Frontal cortex (tissue), 4 donors: Measurements from ENCODE around the gene LRRC10B. TPM values are rescaled to one million over a fixed set of nuclear protein-coding genes. Genes with fewer than 3 reads are reported as not detected.

Experiments used
- DNase-seq, 2 donors: peaks; one replicate each; pipeline ENCODE4 v3.0.0; 2012; ENCODE audit warnings: low spot score in 2 of 2
- FAIRE-seq: peaks from 2 replicates; lab custom pipeline; 2012; peaks lifted over from hg19 to GRCh38; lab: Jason Lieb, UNC
- total RNA-seq: library from RNA; depleted of rRNA; stranded (reverse); fragments of >200 nt; gene quantifications from one replicate; pipeline ENCODE4 v1.2.3, GENCODE V29; 2014
- donor health status: control.
- donor health status: control.
- donor health status: control.

The LRRC10B gene
- total RNA-seq, 1 donor from 2014 or later, result 2.9 TPM

- DNase-seq (no peak), FAIRE-seq (no peak)
These were observed 17.7 kb downstream of the LRRC10B start for GRCh38 chr11:61526229-61526628.

DNA sequence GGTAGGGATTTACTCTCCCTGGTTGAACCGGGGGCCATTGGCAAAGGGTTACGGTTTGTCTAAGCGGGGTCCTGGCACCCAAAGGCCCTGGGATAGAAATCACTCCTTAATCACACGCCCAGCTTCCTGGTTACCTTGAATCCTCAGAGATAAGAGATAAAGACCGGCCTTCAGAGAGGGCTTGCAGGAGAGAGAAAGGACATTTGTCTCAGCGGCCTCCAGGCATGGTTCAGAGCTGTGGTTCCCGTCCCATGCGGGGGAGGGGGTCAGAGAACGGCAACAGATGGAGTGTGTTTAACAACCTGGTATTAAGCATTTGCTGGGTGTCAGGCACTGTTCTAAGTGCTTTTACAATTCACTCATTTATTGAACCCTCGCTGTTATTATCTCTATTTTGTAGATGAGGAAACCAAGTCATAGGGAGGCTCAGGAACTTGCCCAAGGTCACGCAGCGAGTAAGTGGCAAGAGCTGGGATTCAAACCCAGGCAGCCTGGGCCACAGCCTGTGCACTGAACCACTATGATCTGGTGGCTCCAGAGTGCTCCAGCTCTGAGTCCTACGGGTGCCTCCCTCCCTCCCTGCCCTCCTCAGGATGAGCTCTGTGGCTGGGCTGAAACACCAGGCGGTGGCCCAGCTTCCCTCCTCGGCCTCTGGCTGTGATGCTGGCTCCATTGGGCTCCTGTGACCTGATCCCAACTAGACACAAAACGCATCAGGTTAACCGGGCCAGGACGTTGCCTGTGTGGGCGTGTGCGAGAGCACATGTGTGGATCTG, 18.6 kb downstream of the LRRC10B start:
- DNase-seq (no peak), FAIRE-seq (no peak)

DNA sequence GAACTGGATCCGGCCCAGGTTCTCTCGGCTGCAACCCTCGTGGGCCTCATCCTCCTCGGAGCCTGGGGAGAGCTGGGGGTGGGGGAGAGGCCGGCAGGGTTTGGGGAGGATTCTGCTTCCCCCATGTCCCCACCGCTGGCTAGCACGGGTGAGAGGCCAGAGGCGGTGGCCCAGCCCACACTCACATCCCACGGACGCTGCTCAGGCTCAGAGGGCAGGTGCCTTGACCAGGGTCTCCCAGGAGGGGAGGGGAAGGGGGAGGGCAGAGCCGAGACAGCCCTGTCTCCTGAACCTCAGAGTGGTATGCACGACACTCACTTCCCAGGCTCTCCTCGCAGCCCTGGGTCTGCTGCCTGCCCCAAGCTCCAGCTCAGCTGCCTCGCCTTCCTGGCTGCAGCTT, 19.6 kb downstream of the LRRC10B start:
- no peak for DNase-seq
- no peak for FAIRE-seq

DNA sequence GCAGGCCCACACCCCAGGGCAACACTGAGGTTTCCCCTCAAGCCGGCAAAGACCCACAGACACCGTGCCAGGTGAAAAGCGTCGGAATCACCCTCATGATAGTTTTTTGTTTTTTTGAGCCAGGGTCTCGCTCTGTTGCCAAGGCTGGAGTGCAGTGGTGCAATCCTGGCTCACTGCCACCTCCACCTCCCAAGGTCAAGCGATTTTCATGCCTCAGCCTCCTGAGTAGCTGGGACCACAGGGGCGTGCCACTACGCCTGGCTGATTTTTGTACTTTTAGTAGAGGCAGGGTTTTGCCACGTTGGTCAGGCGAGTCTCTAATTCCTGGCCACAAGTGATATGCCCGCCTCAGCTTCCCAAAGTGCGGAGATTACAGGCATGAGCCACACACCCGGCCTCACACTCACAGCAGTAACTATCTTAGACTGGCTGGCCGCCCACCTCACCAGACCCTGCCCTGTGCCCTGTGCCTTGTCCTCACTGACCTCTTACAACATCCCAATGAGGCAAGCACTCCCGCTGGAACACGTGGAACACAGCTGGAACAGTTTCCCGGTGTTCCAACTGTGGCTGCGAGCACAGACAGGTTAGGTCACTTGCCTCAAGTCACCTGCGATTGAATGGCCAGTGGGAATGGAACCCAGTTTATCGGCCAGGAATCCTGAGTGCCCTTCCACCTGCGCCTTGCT, 21.1 kb downstream of the LRRC10B start:
- DNase-seq (no peak), FAIRE-seq (no peak)

- no peak for DNase-seq
- no peak for FAIRE-seq
These were observed 22.5 kb downstream of the LRRC10B start for GRCh38 chr11:61531044-61531443.

GRCh38 chr11:61532134-61533038, 23.8 kb downstream of the LRRC10B start:
- FAIRE-seq, result no peak
- no peak for DNase-seq

DNA sequence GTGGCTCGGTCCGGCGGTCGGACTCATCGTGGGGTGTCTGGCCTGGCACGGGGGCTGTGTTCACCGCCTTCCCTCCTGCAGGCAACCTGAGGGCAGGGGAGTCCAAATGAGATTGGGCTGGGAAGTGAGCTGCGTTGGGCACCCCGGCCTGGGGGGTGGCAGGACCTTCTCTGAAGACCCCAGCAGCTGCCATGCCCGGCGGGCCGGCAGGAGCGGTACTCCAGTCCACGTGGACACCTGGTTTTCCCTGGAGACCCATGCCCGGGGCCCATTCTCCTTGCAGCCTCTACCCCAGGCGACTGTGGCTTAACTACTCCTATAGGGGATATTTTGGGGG, 24.5 kb downstream of the LRRC10B start:
- DNase-seq (no peak), FAIRE-seq (no peak)

DNA sequence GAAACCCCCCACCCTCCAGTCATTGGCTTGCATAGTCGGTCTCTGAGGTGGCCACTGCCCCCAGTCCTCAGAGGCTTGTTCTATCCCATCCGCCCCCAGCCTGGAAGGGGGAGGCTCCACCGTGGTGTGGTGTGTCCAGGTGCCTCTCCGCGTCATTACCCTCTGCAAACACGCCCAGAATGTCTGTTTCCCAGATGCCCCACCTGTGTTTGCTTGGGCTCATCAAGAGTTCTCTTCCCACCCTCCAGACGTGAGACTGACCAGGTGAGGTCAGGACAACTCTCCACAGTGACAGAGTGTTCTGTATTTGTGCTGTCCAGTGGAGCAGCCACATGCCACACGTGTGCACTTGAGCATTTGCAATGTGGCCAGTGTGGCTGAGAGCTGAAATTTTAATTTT, 24.9 kb downstream of the LRRC10B start:
- FAIRE-seq (no peak), DNase-seq (no peak)

GRCh38 chr11:61534025-61534932, 25.7 kb downstream of the LRRC10B start:
- FAIRE-seq, result no peak
- DNase-seq, result no peak

DNA sequence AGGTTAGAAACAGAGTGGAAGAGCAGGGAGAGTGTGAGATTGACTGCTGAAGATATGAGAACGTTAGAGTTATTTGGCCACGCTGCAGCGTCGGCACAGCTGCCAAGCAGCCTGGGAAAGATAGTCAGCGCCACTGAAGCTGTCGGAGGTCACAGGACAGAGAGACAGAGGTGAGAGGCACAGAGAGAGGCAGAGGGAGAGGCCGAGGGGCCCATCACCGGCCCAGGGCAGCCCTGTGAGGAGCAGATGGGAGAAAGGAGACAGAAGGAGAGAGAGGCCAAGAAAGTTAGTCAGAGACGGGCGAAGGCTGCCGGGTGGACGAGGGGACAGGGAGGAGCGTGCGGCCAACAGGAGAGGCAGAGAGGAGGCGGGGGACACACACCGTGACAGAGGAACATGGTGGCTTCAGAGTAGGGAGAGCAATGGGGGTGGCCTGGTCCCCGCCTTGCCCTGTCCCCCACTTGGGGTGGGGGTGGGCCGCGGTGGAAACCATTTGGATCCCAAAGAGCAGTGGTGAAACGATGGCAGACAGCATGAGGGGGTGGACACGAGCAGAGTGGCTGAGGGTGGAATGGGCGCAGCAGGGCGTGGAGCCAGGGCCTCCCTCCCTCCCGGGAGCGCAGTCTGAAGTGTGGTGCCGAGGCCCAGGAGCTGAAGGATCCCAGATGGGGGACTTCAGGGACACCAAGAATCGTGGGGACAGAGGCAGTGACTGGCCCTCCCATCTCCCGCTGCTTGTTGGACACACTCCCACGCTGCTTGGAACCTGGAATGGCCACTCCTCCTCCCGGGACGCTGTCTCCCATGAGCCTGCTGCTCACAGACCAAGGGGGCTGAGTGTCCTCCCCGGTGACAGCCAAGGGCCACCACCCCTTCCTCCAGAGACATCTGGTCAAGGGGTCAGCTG, 26.6 kb downstream of the LRRC10B start:
- DNase-seq (no peak), FAIRE-seq (no peak)

- FAIRE-seq (no peak), DNase-seq (no peak)
These were observed 27.6 kb downstream of the LRRC10B start for GRCh38 chr11:61535998-61536675.

GRCh38 chr11:61536676-61537270, 28.2 kb downstream of the LRRC10B start:
- DNase-seq, result no peak
- FAIRE-seq, result no peak

DNA sequence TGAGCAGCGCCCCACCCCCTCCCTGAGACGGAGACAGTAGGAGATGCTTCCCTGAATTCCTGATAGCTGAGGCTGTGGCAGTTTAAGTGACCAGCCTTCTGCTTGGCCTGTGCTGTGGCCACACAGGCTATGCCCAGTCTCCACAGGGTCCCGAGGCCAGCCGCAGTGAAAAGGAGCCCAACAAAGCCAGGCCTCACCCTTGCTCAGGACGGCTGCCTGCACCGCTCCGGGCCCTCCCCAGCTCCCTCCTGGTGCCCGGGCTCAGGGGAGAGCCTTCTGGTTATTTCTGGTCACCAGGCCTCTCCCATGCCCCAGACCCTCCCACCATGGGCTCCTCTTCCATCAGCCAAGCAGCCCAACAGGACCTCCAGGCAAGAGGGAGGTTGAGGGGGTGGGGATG, 28.8 kb downstream of the LRRC10B start:
- no peak for FAIRE-seq

GRCh38 chr11:61538636-61538961, 30.1 kb downstream of the LRRC10B start:
- no peak for FAIRE-seq

More for the DNA sequence above, 28.8 kb downstream of the LRRC10B start:
- DNase-seq, result no peak

DNA sequence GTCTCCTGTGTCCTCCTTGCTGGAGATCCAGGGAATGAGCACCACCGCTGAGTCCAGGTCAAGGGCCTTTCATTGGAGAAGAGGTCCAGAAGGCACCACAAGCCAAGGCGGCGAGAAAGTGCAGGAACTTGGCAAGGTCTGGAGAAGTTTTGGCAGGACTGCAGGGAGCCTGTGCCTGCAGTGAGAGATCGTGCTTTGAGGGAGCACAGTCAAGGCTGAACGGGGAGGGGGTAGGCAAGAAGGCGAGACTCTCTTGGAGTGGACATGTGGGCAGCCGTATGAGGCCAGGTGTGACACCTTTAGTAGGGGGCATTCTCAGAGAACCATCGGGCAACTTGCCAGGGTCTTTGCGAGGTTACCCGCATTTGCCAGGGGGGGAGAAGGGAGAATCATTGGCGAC, 30.5 kb downstream of the LRRC10B start:
- no peak for FAIRE-seq
- no peak for DNase-seq

More at GRCh38 chr11:61538636-61538961, 30.1 kb downstream of the LRRC10B start:
- DNase-seq, result no peak

GRCh38 chr11:61539831-61540357, 31.3 kb downstream of the LRRC10B start:
- no peak for FAIRE-seq

DNA sequence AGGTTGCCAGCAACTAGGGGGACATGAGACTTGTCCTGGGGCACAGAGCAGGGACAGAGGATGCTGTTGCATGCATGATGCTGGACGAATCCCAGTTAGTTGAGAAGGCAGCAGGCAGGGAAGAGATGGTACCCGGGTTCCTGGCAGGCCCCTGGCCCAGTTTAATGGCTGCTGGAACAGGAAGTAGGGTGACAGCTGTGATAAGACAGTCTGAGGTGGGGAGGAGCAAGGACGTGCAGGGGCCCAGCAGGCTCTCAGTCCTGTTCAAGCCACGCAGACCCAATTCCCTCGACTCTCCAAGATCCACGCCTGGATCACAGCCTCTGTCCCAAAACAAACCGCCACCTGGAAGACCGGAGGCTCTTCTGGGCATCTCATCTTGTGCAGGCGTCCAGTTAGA, 32.0 kb downstream of the LRRC10B start:
- no peak for FAIRE-seq
- no peak for DNase-seq

More at GRCh38 chr11:61539831-61540357, 31.3 kb downstream of the LRRC10B start:
- no peak for DNase-seq
